ENCODE measurements around the gene ZFAND5.
A peak's percentile ranks its signal among the peaks of the same experiment; 100 is the strongest.

ZFAND5 gene

GRCh38 chr9:72362680-72363139, 2.3 kb downstream of the ZFAND5 start:
- DNase-seq: peak; percentile 63

- no peak for DNase-seq
Observed at GRCh38 chr9:72362118-72362531, 2.9 kb downstream of the ZFAND5 start.

GRCh38 chr9:72361217-72361616, 3.8 kb downstream of the ZFAND5 start:
- DNase-seq: no peak

GRCh38 chr9:72360324-72360723, 4.7 kb downstream of the ZFAND5 start:
- DNase-seq: no peak

GRCh38 chr9:72356041-72356582, 8.9 kb downstream of the ZFAND5 start:
- DNase-seq: peak; percentile 44

GRCh38 chr9:72355153-72355552, 9.9 kb downstream of the ZFAND5 start:
- no peak for DNase-seq

GRCh38 chr9:72354704-72355103, 10.3 kb downstream of the ZFAND5 start:
- DNase-seq: no peak

- DNase-seq: no peak
Observed at GRCh38 chr9:72353455-72354116, 11.4 kb downstream of the ZFAND5 start.

- peak; percentile 21 for DNase-seq
Observed at GRCh38 chr9:72352911-72353388, 12.1 kb downstream of the ZFAND5 start.

GRCh38 chr9:72351538-72352453, 13.2 kb downstream of the ZFAND5 start:
- DNase-seq: peak; percentile 51

- DNase-seq: no peak
Observed at GRCh38 chr9:72349911-72350310, 15.1 kb downstream of the ZFAND5 start.

- DNase-seq: no peak
Observed at GRCh38 chr9:72349240-72349639, 15.8 kb downstream of the ZFAND5 start.

- DNase-seq: no peak
Observed at GRCh38 chr9:72346333-72346732, 18.7 kb downstream of the ZFAND5 start.

GRCh38 chr9:72338631-72339030, 26.4 kb downstream of the ZFAND5 start:
- DNase-seq: no peak

GRCh38 chr9:72337286-72337685, 27.7 kb downstream of the ZFAND5 start:
- no peak for DNase-seq

GRCh38 chr9:72334658-72335337, 30.2 kb downstream of the ZFAND5 start:
- DNase-seq: no peak

GRCh38 chr9:72333709-72334108, 31.3 kb downstream of the ZFAND5 start:
- no peak for DNase-seq

- DNase-seq: no peak
Observed at GRCh38 chr9:72333197-72333596, 31.8 kb downstream of the ZFAND5 start.

GRCh38 chr9:72332351-72332750, 32.7 kb downstream of the ZFAND5 start:
- DNase-seq: no peak

GRCh38 chr9:72327631-72328030, 37.4 kb downstream of the ZFAND5 start:
- DNase-seq: no peak

GRCh38 chr9:72326641-72327040, 38.4 kb downstream of the ZFAND5 start:
- no peak for DNase-seq

GRCh38 chr9:72324974-72325373, 40.0 kb downstream of the ZFAND5 start:
- no peak for DNase-seq

GRCh38 chr9:72322678-72323077, 42.3 kb downstream of the ZFAND5 start:
- no peak for DNase-seq
